HL-60 (cell line): ENCODE data around the gene CLIP2.

Source experiments
- CTCF ChIP-seq: IDR thresholded peaks from one replicate; pipeline ENCODE4 v1.5.1; 2011; ENCODE audit warnings: low read length, control low read depth, inconsistent platforms; ENCODE audit not compliant: insufficient read depth
- GABPA ChIP-seq: IDR thresholded peaks from 2 replicates; pipeline ENCODE4 v1.6.1; 2012; ENCODE audit warnings: low read depth
- POLR2AphosphoS5 ChIP-seq: IDR thresholded peaks from 2 replicates; pipeline ENCODE4 v1.6.1; 2012; ENCODE audit warnings: low read depth
- REST ChIP-seq: IDR thresholded peaks from 2 replicates; pipeline ENCODE4 v1.6.1; 2012; ENCODE audit warnings: low read depth; ENCODE audit not compliant: insufficient replicate concordance
- SPI1 ChIP-seq: IDR thresholded peaks from 2 replicates; pipeline ENCODE4 v1.6.1; 2012; ENCODE audit warnings: low read depth, mild to moderate bottlenecking, borderline replicate concordance

GRCh38 chr7:74351836-74352235 lies 62.6 kb downstream of the CLIP2 start:
- TF ChIP-seq CTCF (no peak), REST (no peak), POLR2AphosphoS5 (no peak), SPI1 (no peak), GABPA (no peak)
